ENCODE data around the gene AGPAT4. TPM values are rescaled to one million over a fixed set of nuclear protein-coding genes. Genes with fewer than 3 reads are reported as not detected.

AGPAT4 gene
- total and polyA plus RNA-seq, 2 donors (not counting 1 experiment from before 2014, with no cell fraction given): 4.4 to 6.1 TPM

GRCh38 chr6:161161889-161162624 is 111.8 kb downstream of the AGPAT4 start:
- no peak overlapping the region for H3K27ac Mint-ChIP-seq
- H3K4me3 Mint-ChIP-seq: no peak overlapping the region
- no peak overlapping the region for H2AFZ ChIP-seq (ENCODE audit: insufficient read depth, low read depth, low read length, poor library complexity, severe bottlenecking)
- no peaks in the 10 kb centered on the region for H3K9me3 Mint-ChIP-seq (ENCODE audit: insufficient read depth)
- H3K79me2 ChIP-seq (ENCODE audit: control insufficient read depth, insufficient read depth, low read length): no peaks in the 10 kb centered on the region
- no peaks in the 10 kb centered on the region for H4K20me1 ChIP-seq (ENCODE audit: control insufficient read depth, insufficient read depth, low read length, poor library complexity, severe bottlenecking)
- ATAC-seq (ENCODE audit: low read depth): no peak
- H3K4me1 Mint-ChIP-seq: no peaks in the 10 kb centered on the region
- DNase-seq: no peak
- H3K36me3 ChIP-seq (replicated peaks in 1 of 2; ENCODE audit: control extremely low read depth in 1 of 2, control insufficient read depth in 1 of 2, extremely low read depth in 1 of 2, insufficient read depth in 2 of 2, low read length in 1 of 2): peaks cover 1 to 6% of the 10 kb centered on the region in 2 experiments
- CTCF ChIA-PET: interaction anchor here (0.8 kb wide), 1 partner anchor 10 kb away, joined by 3 read pairs; no protein-coding TSS in a partner anchor
- POLR2A ChIA-PET: no interaction called here
- no peak for TF ChIP-seq EZH2 (IDR thresholded peaks at IDR 0.05; ENCODE audit: borderline replicate concordance, insufficient read depth, low read depth, low read length, poor library complexity, severe bottlenecking)
- TF ChIP-seq, protein P1, sequence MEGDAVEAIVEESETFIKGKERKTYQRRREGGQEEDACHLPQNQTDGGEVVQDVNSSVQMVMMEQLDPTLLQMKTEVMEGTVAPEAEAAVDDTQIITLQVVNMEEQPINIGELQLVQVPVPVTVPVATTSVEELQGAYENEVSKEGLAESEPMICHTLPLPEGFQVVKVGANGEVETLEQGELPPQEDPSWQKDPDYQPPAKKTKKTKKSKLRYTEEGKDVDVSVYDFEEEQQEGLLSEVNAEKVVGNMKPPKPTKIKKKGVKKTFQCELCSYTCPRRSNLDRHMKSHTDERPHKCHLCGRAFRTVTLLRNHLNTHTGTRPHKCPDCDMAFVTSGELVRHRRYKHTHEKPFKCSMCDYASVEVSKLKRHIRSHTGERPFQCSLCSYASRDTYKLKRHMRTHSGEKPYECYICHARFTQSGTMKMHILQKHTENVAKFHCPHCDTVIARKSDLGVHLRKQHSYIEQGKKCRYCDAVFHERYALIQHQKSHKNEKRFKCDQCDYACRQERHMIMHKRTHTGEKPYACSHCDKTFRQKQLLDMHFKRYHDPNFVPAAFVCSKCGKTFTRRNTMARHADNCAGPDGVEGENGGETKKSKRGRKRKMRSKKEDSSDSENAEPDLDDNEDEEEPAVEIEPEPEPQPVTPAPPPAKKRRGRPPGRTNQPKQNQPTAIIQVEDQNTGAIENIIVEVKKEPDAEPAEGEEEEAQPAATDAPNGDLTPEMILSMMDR (IDR thresholded peaks at IDR 0.05): no peak
- no peak overlapping the region for H3K4me2 ChIP-seq (replicated peaks; ENCODE audit: low read depth, low read length, poor library complexity, severe bottlenecking)
- no peak overlapping the region for H3K27ac ChIP-seq (ENCODE audit: low read length in 2 of 2)
- H3K9ac ChIP-seq (ENCODE audit: low read length): no peak overlapping the region
- 90% methylated on average over 12 of the region's 16 CpGs for WGBS (ENCODE audit: insufficient coverage)
- H3K4me3 ChIP-seq (ENCODE audit: control extremely low read depth in 1 of 5, extremely low read depth in 1 of 5, insufficient read depth in 1 of 5, low read depth in 2 of 5, low read length in 4 of 5): no peak overlapping the region
- H3K9me3 ChIP-seq (ENCODE audit: control extremely low read depth in 1 of 3, control insufficient read depth in 2 of 3, insufficient read depth in 1 of 3, low read length in 2 of 3): peaks cover 0 to 3% (median 0%) of the 10 kb centered on the region in 3 donors
- intact Hi-C loops (cut with micrococcal nuclease): no loop called here
- no peaks in the 10 kb centered on the region for H3K27me3 ChIP-seq (replicated peaks in 1 of 4; ENCODE audit: control extremely low read depth in 1 of 4, control insufficient read depth in 3 of 4, insufficient read depth in 4 of 4, low read length in 3 of 4)
- no peaks in the 10 kb centered on the region for H3K27me3 Mint-ChIP-seq
- no peaks in the 10 kb centered on the region for H3K4me1 ChIP-seq (ENCODE audit: control insufficient read depth in 2 of 2, insufficient read depth in 2 of 2, low read length in 2 of 2)

DNA sequence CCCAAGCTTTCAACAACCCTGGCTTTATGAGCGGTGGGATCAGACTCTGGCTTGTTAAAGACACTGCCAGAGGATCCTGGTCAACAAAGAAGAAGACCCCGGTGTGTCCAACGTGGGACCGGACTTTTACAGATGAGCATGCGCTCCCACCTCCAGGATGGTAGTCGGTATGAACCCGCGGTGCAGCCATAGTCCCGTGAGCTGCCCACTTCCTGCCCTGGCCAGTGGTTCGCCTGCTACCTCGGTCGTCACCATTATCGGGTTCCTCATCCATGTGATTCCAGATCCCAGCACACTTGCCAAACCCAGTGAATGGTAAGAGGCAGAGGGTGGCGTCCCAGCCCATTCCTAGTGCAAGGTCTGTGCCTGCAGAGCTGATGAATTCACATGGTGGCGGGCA is 112.7 kb downstream of the AGPAT4 start:
- ATAC-seq (ENCODE audit: low read depth) (no peak), DNase-seq (no peak)
- Histone ChIP-seq H3K27me3 (replicated peaks in 1 of 4; ENCODE audit: control extremely low read depth in 1 of 4, control insufficient read depth in 3 of 4, insufficient read depth in 4 of 4, low read length in 3 of 4) (no peaks in the 10 kb centered on the region), H3K9me3 (ENCODE audit: control extremely low read depth in 1 of 3, control insufficient read depth in 2 of 3, insufficient read depth in 1 of 3, low read length in 2 of 3) (peaks cover 0 to 3% (median 0%) of the 10 kb centered on the region in 3 donors), H3K4me2 (replicated peaks; ENCODE audit: low read depth, low read length, poor library complexity, severe bottlenecking) (no peak overlapping the region), H4K20me1 (ENCODE audit: control insufficient read depth, insufficient read depth, low read length, poor library complexity, severe bottlenecking) (no peaks in the 10 kb centered on the region), H3K27ac (ENCODE audit: low read length in 2 of 2) (no peak overlapping the region), H3K79me2 (ENCODE audit: control insufficient read depth, insufficient read depth, low read length) (no peaks in the 10 kb centered on the region), H3K9ac (ENCODE audit: low read length) (no peak overlapping the region), H3K4me1 (ENCODE audit: control insufficient read depth in 2 of 2, insufficient read depth in 2 of 2, low read length in 2 of 2) (no peaks in the 10 kb centered on the region), H2AFZ (ENCODE audit: insufficient read depth, low read depth, low read length, poor library complexity, severe bottlenecking) (no peak overlapping the region), H3K4me3 (ENCODE audit: control extremely low read depth in 1 of 5, extremely low read depth in 1 of 5, insufficient read depth in 1 of 5, low read depth in 2 of 5, low read length in 4 of 5) (no peak overlapping the region), H3K36me3 (replicated peaks in 1 of 2; ENCODE audit: control extremely low read depth in 1 of 2, control insufficient read depth in 1 of 2, extremely low read depth in 1 of 2, insufficient read depth in 2 of 2, low read length in 1 of 2) (peaks cover 1 to 6% of the 10 kb centered on the region in 2 experiments)
- ChIA-PET CTCF (no interaction called here), POLR2A (no interaction called here)
- Mint-ChIP-seq H3K9me3 (ENCODE audit: insufficient read depth) (no peaks in the 10 kb centered on the region), H3K27me3 (no peaks in the 10 kb centered on the region), H3K27ac (no peak overlapping the region), H3K4me3 (no peak overlapping the region), H3K4me1 (no peaks in the 10 kb centered on the region)
- intact Hi-C loops (cut with micrococcal nuclease): no loop called here
- no peak for TF ChIP-seq EZH2 (IDR thresholded peaks at IDR 0.05; ENCODE audit: borderline replicate concordance, insufficient read depth, low read depth, low read length, poor library complexity, severe bottlenecking)
- TF ChIP-seq, protein P1 (IDR thresholded peaks at IDR 0.05): no peak
- WGBS (ENCODE audit: insufficient coverage): 95% methylated on average over 15 of the region's 15 CpGs

Measured in B cell (primary cell).